GM10847 (cell line): ENCODE measurements around the gene PYHIN1.

Experiments used
- POLR2A ChIP-seq: IDR thresholded peaks from 2 replicates; pipeline ENCODE4 v1.6.1; 2011; ENCODE audit not compliant: insufficient read length; ENCODE audit errors: extremely low read depth

PYHIN1 gene

DNA sequence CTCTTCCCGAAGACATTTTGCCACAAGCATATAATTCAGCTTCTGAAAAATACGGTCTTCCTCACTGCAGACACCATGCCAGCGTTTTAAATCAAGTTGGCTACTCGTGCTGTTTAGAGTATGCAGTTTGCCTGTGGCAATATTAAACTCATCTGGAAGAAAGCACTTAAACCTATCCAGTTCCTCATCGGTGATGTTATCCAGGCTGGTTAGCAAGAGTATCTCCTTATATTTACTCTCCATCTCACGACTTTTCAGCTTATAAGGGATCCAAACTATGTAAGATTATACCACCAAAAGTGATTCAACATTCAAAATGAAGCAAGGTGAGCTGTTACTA lies 68.7 kb downstream of the PYHIN1 start:
- TF ChIP-seq POLR2A, result no peak

GRCh38 chr1:159000625-159001024 lies 69.3 kb downstream of the PYHIN1 start:
- no peak for TF ChIP-seq POLR2A

DNA sequence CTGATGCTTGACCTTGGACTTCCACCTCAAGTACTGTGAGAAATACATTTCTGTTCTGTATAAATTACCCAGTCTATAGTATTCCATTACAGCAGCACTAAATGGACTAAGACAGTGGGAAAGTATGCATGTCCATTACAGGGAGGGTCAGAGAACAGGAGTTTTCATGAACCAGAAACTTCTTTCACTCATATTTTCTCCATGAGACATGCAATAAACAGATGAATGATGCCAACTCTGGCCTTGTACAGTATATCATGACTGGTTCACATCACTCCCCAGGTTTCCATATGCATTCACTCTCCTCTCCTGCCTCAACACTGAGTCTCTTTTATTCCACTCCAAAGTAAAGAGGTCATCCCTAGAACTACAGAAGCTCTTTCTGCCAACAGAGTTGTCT lies 73.8 kb downstream of the PYHIN1 start:
- TF ChIP-seq POLR2A, result no peak

DNA sequence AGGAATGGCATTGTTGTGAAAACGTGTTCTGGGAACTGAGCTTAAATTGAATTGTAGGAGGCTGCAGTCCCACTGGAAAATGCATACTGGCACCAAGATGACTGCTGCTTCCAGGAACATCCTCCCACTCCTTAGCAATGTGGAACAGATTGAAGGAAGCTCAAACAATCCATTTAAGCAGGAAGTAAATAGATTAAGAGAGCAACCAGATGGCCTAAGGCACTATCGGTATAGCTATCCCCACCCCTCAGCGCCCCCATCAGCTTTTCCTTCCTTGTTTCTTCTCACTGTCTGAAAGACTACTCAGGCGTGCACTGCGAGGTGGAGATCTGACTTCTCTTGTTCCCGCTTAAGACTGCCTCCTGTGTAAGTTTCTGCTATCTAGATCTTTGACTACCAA lies 74.3 kb downstream of the PYHIN1 start:
- no peak for TF ChIP-seq POLR2A

DNA sequence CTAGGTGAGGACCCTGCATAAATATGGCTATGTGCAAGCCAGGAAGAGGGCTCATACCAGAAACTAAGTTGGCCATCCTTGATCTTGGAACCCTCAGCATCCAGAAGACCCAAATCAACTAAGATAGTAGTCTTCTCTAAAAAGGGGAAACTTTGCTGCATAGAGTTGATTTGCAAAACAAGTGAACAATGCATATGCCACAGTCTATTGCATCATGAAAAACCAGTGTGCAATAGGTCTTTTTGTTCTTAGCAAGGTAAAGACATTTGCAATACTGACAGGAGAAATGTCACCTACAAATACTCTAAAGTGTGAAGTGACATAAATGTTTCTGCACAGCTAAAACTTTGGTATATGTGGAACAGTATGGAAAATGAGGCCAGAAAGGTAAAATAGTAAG lies 76.4 kb downstream of the PYHIN1 start:
- no peak for TF ChIP-seq POLR2A

- no peak for TF ChIP-seq POLR2A
These were observed 77.4 kb downstream of the PYHIN1 start for GRCh38 chr1:159008744-159009188.

DNA sequence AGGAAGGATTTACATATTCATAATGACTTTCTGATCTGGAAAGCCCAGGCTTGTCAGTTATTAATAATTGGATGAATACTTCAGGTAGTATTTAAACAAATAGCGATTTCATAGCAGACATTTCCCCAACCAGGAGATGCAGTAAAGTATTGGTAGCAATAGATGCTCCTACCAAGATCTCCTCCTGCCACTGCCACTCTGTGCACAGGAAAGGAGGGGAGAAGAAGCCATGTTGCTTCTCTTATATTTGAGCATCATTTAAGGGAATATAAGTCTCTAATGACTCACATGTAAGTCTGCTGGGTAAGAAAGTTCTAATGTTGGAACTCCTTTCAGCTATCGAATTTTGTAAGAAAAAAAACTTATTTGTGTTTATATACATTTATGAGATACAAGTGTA lies 77.9 kb downstream of the PYHIN1 start:
- TF ChIP-seq POLR2A, result no peak

DNA sequence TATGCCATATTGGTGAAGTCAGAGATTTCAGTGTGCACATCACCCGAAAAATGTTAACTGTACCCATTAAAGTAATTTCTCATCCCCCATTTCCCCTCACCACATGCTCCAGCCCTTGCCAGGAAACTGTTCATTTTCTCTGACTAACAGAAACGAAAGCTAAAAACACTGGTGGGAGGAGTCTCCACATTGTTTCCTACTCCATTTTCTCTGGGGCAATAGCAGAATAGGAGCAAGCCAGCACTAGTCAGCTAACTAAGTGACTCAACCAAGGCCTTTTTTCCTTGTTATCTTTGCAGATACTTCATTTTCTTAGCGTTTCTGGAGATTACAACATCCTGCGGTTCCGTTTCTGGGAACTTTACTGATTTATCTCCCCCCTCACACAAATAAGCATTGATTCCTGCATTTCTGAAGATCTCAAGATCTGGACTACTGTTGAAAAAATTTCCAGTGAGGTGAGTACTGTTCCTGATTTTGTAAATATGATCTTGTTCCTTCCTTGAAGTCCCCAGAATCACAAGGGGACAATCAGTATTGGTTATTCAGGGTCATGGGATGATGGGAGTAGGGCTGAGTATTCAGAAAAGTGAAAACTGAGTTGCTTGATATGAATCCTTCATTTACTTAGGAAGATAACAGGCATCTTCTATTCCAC lies 78.5 kb downstream of the PYHIN1 start, which contains the start of gene IFI16:
Gene IFI16, plus strand, starts transcription at position 204 of the 658 bp plus-strand sequence. CDS start 4,774 bp downstream, outside the sequence.
- peak; percentile 26 for TF ChIP-seq POLR2A

GRCh38 chr1:159010391-159010790 lies 79.0 kb downstream of the PYHIN1 start:
- TF ChIP-seq POLR2A, result no peak

GRCh38 chr1:159011751-159012150 lies 80.4 kb downstream of the PYHIN1 start:
- TF ChIP-seq POLR2A, result no peak

GRCh38 chr1:159012495-159012894 lies 81.1 kb downstream of the PYHIN1 start:
- no peak for TF ChIP-seq POLR2A

- TF ChIP-seq POLR2A, result no peak
These were observed 82.7 kb downstream of the PYHIN1 start for GRCh38 chr1:159014003-159014571.

GRCh38 chr1:159014851-159015250 lies 83.5 kb downstream of the PYHIN1 start:
- TF ChIP-seq POLR2A, result no peak

DNA sequence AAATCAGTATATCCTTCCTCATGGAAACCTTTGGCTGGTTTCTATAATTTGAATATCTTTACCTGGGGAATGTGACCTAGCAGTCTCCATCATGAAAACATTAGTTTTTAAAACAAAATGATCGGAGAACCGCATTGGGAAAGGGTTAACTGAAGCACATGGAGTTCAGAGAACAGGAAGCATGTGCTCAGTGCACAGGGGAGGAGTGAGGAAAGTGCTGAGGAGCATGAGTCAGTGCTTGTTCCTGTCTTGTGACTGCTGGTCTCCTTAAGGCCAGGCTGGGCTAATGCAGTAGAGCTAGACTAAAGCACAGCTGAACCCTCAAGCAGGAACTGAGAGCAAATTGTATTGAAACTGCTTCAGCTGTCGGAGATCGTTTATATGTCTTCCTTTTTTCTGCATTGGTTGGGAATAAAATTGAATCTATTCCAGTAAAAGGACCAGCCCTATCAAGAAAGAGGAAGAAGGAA lies 84.1 kb downstream of the PYHIN1 start:
- TF ChIP-seq POLR2A, result peak; percentile 29

- no peak for TF ChIP-seq POLR2A
These were observed 92.4 kb downstream of the PYHIN1 start for GRCh38 chr1:159023723-159024122.

DNA sequence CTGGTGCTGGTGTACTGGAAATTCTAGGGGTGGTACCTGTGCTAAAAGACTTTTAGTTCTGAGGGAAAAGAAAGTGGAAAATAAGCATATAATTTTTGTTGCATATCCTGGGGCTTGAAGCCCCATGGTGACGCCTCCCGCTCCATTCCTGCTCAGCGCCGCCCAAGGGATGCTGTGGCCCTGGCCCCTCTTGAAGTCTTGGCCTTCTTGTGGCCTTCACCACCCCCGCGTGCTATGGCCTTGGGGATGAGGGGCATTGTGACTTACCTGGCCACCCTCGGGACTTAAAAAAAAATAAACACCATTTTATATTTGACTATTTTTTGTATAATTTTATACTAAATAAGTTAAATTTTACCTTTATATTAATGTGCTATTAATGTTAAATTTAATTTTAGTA lies 93.7 kb downstream of the PYHIN1 start:
- no peak for TF ChIP-seq POLR2A
